Heart right ventricle (tissue), 16 donors: ENCODE results near the gene ZNF516. TPM values are rescaled to one million over a fixed set of nuclear protein-coding genes. Genes with fewer than 3 reads are reported as not detected.

Source experiments
- ATAC-seq, 8 donors: fragments of 200-7000 bp; cut with Tn5 transposase; one replicate each; pipeline ENCODE4 v1.9.1; 2020; ENCODE audit warnings: mild to moderate bottlenecking in 8 of 8, moderate library complexity in 8 of 8, moderate number of reproducible peaks in 1 of 8
- DNase-seq, 2 donors: peaks; one replicate each; pipeline ENCODE4 v3.0.0-alpha.2; 2020
- H3K27ac ChIP-seq, 10 donors: fragments of 200-600 bp; sonication (generic) in 2 of 10; one replicate each; pipeline versions ENCODE4 v1.5.0 to v1.8.0; 2020 to 2022; ENCODE audit warnings: mild to moderate bottlenecking in 3 of 10
- H3K27me3 ChIP-seq, 7 donors: fragments of 200-600 bp; one replicate each; pipeline ENCODE4 v1.8.0; 2021 to 2022; ENCODE audit warnings: mild to moderate bottlenecking in 2 of 7
- H3K36me3 ChIP-seq, 9 donors: fragments of 200-600 bp; sonication (generic) in 1 of 9; one replicate each; pipeline versions ENCODE4 v1.5.0 to v1.8.0; 2020 to 2022; ENCODE audit warnings: mild to moderate bottlenecking in 2 of 9
- H3K4me1 ChIP-seq, 9 donors: fragments of 200-600 bp; sonication (generic) in 1 of 9; one replicate each; pipeline versions ENCODE4 v1.5.0 to v1.8.0; 2020 to 2022; ENCODE audit warnings: mild to moderate bottlenecking in 4 of 9
- H3K4me3 ChIP-seq, 10 donors: fragments of 200-600 bp; sonication (generic) in 2 of 10; one replicate each; pipeline versions ENCODE4 v1.5.0 to v1.8.0; 2020 to 2022; ENCODE audit warnings: mild to moderate bottlenecking in 7 of 10, moderate library complexity in 2 of 10
- H3K9me3 ChIP-seq, 11 donors: fragments of 200-600 bp in 10 of 11; sonication (generic) in 2 of 11; one replicate each; pipeline versions ENCODE4 v1.5.0 to v1.8.0; 2013 to 2022; ENCODE audit warnings: mild to moderate bottlenecking in 2 of 11, control low read depth in 1 of 11, moderate library complexity in 1 of 11
- WGBS, 2 donors: extraction: QIAGEN DNeasy Blood & Tissue Kit; methylation state at CpG; one replicate each; pipeline ENCODE4 v1.1.7; 2013; ENCODE audit warnings: inconsistent platforms in 1 of 2; 5-methylcytosine and 5-hydroxymethylcytosine counted together
- intact Hi-C, 10 donors: fragments of 100-400 bp; cut with DNase I; formaldehyde crosslinking; loops; one replicate each; pipeline versions ENCODE4 v1.11.1 to v1.14.2; 2022
- polyA plus RNA-seq, 2 donors: library from polyadenylated mRNA; stranded (reverse); fragments of 200-250 nt; gene quantifications; one replicate each; pipeline ENCODE4 v1.2.3, GENCODE V29; 2013
- total RNA-seq, 10 donors: library from RNA; stranded (reverse); fragmentation: NEBNext Ultra II Directional in 3 of 10; extraction: Animal tissue kit (Norgen Biotek cat#: 25700) in 3 of 10; gene quantifications; one replicate each; pipeline versions ENCODE4 v1.2.1 to v1.2.4, GENCODE V29; 2021 to 2023
- TF ChIP-seq, protein P1 (sequence below), 9 donors: fragments of 200-600 bp; sonication (generic) in 2 of 9; IDR thresholded peaks; one replicate each; pipeline versions ENCODE4 v1.5.0 to v1.8.0; 2021 to 2022; ENCODE audit warnings: antibody characterized with exemption in 9 of 9, mild to moderate bottlenecking in 5 of 9, moderate library complexity in 1 of 9
- donor health status: Arrhythmogenic right ventricular cardiomyopathy.
- donor health status: ischemic (EF 13 %, LVEDD 7.1; RV severe dilation, severe dysfunction).
- donor health status: healthy with polysubstance abuse.
- donor health status: DM: no; HTN: yes; CAD: no.
- donor health status: DM: no; HTN: no; CAD: no.
- donor health status: ischemic (EF 25% LVEDD 6.9; RV normal size, moderate dysfunction).
- donor health status: ischemic (EF 25% LVEDD 5.7; RV mildly dilated, moderate dysfunction).
- donor health status: healthy.
- donor health status: DM: yes; HTN: yes; CAD: no.
- donor health status: Ischemic cardiomyopathy.
- donor health status: ischemic (EF 35%, LVEDD 5.7; RV mildly dilated, moderate dysfunction).
- donor health status: nonischemic (EF 11% LVEDD 7.7; RV severe dilation, severe dysfunction).
- donor health status: DM: yes; HTN: yes; CAD: no.
- donor health status: PGD.
- donor health status: ischemic (EF 29% LVEDD 5.4; RV normal size, mild dysfunction).
- donor health status: nonischemic (EF 23%, LVEDD 6.1; RV moderate dilation, normal function).

ZNF516 gene
- total and polyA plus RNA-seq, 12 donors: 2.6 to 24.8 (median 17.3) TPM

DNA sequence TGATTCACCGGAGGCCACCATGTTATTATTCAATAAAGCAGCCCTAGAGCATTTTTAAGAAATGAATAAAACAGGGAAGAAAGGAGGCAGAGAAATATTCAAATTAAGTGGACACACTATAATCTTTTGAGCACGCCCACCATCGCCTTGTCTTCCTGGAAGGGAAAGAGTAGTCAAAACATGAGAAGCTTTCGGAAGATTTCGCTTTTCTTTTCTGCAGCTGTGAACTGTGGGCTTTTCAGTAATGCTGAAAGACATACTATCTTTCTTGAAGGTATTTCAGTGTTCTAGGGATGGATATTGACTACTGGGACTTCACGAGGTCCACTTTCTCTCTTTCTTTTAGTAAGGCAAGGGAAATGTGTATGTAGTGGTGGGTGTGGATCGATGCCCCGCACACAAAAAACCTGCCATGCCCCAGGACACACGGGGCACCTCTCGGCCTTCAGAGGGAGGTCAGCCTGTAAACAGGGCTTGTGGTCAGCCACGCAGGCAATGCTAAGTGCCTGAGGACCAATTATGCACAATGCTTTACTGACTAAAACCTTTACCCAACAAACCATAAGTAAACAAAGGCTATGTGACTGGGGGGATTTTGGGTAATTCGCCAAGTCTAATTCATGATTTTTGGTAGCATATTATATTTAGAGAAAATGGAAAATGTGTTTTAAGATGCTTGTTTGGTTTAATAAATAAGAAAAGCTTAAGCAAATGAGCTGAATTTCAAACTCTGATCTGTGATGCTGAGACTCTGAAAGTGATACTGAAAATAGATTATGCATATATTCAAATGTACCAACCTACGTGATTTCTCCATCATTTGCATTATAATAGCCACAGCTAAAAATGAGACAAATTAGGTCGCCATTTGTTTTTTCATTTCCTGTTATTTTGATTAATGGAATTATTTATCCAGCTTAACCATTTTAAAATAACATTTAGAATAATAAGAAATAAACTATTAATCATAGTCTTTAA is 130.5 kb downstream of the ZNF516 start:
- H3K36me3 ChIP-seq: peaks cover 0 to 71% (median 17%) of the 10 kb centered on the region in 9 donors

DNA sequence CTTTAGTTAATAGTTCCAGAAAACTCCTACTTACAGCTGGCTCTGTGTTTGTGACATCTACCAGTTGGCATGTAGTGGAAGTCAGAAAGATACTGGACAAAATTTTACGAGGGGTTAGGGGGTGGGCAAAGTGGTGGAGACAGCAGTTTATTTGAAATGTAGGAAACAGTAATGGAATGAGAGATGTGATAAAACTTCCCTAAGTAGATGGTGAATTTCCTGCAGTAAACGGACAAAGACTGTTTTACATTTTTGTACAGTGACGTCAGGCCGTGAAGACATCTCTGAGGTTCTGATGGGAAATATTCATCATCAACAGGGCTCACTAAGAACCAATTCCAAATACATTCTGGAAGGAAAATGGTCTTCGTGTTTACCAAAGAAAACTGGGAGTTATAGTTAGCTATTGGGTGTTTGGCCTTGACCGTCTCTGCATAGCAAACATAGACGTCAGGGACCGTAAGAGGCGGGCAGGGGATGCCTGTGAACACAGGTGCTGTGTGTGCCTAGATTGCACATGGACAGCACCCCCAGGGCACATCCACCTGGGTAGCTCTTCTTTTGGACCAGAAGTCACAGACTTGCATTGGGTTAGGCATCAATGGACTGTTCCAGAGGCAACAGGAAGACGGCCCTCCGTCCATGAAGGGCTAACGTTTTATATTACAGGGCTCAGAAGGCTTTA is 131.5 kb downstream of the ZNF516 start:
- intact Hi-C loops: loop anchor here in 1 of 10 donors (10.0 kb wide), 1 partner anchor 1969 kb away; no protein-coding TSS in a partner anchor
- WGBS, 2 donors: 82% methylated on average over 12 of the region's 12 CpGs
- TF ChIP-seq, protein P1, sequence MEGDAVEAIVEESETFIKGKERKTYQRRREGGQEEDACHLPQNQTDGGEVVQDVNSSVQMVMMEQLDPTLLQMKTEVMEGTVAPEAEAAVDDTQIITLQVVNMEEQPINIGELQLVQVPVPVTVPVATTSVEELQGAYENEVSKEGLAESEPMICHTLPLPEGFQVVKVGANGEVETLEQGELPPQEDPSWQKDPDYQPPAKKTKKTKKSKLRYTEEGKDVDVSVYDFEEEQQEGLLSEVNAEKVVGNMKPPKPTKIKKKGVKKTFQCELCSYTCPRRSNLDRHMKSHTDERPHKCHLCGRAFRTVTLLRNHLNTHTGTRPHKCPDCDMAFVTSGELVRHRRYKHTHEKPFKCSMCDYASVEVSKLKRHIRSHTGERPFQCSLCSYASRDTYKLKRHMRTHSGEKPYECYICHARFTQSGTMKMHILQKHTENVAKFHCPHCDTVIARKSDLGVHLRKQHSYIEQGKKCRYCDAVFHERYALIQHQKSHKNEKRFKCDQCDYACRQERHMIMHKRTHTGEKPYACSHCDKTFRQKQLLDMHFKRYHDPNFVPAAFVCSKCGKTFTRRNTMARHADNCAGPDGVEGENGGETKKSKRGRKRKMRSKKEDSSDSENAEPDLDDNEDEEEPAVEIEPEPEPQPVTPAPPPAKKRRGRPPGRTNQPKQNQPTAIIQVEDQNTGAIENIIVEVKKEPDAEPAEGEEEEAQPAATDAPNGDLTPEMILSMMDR (IDR thresholded peaks at IDR 0.05): no peak
- Histone ChIP-seq H3K4me1 (no peaks in the 10 kb centered on the region), H3K27ac (no peak overlapping the region), H3K9me3 (no peaks in the 10 kb centered on the region), H3K36me3 (peaks cover 0 to 72% (median 23%) of the 10 kb centered on the region in 9 donors), H3K4me3 (no peak overlapping the region), H3K27me3 (no peaks in the 10 kb centered on the region)
- DNase-seq (no peak), ATAC-seq (no peak)

More for the DNA sequence above, 130.5 kb downstream of the ZNF516 start:
- Histone ChIP-seq H3K27ac (no peak overlapping the region), H3K27me3 (no peaks in the 10 kb centered on the region), H3K9me3 (no peaks in the 10 kb centered on the region), H3K4me3 (no peak overlapping the region), H3K4me1 (no peaks in the 10 kb centered on the region)
- intact Hi-C loops: loop anchor here in 1 of 10 donors (10.0 kb wide), 1 partner anchor 1970 kb away; no protein-coding TSS in a partner anchor
- WGBS, 2 donors: 95 to 96% methylated on average over 14 of the region's 14 CpGs
- no peak for DNase-seq
- TF ChIP-seq, protein P1 (IDR thresholded peaks at IDR 0.05): no peak
- no peak for ATAC-seq

DNA sequence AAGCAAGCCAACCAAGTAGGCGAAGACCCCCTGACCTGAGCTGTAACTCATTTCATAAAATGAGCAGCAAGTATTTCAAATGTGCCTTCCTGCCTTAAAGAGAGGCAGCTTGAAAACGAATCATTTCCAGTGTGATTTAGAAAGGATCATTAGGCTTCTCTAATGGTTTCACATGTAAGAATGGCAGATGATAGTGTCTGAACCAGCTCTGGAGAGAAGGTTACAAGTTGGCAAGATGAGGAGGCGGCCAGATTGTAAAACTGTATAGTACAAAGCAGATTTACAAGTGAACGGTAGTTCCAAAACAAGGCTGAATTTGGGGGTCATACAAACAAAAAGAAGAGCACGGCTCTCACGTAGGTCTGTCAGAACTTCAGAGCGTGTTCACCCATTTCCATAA is 132.4 kb downstream of the ZNF516 start:
- Histone ChIP-seq H3K36me3 (peaks cover 0 to 78% (median 25%) of the 10 kb centered on the region in 9 donors), H3K27me3 (no peaks in the 10 kb centered on the region), H3K4me1 (no peaks in the 10 kb centered on the region), H3K9me3 (no peaks in the 10 kb centered on the region), H3K4me3 (no peak overlapping the region), H3K27ac (no peak overlapping the region)
- DNase-seq (no peak), ATAC-seq (no peak)
- intact Hi-C loops: loop anchor here in 1 of 10 donors (10.0 kb wide), 1 partner anchor 1968 kb away; no protein-coding TSS in a partner anchor
- TF ChIP-seq, protein P1 (IDR thresholded peaks at IDR 0.05): no peak
- 93 to 96% methylated on average over 7 of the region's 7 CpGs for WGBS, 2 donors

DNA sequence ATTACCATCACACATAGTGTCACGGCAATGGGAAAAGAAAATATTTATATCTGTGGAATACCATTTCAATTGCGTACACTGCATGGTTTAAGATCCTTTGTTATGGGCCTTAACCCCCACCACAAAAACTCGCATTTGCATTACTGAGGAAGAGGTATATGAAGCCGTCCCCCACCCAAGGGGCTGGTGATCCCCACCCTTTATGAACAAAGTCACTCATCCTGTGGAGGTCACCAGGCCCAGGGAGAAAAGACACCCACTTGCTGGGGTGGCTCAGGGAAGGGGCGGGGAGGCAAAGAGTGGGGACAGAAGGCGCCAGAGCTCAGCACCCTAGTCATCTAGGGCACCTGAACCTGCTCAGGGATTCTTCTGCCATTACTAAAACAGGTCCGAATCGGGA is 133.8 kb downstream of the ZNF516 start:
- TF ChIP-seq, protein P1 (IDR thresholded peaks at IDR 0.05): no peak
- intact Hi-C loops: loop anchor here in 1 of 10 donors (10.0 kb wide), 1 partner anchor 1966 kb away; no protein-coding TSS in a partner anchor
- Histone ChIP-seq H3K9me3 (no peaks in the 10 kb centered on the region), H3K4me1 (no peaks in the 10 kb centered on the region), H3K36me3 (peaks cover 0 to 82% (median 36%) of the 10 kb centered on the region in 9 donors), H3K27me3 (no peaks in the 10 kb centered on the region), H3K4me3 (no peak overlapping the region), H3K27ac (no peak overlapping the region)
- ATAC-seq (no peak), DNase-seq (no peak)
- WGBS, 2 donors: 96% methylated on average over 8 of the region's 8 CpGs
